AG04449 (cell line): ENCODE results near the gene FKBP6.
"Not testable (repeated sequence)": the region's sequence is repeated elsewhere in the genome, so short reads cannot be mapped to it uniquely, and the experiment has no call there.

Experiments
- CTCF ChIA-PET: fragments of 350-600 bp; formaldehyde crosslinking; extraction: SDS; loops from one replicate; lab custom pipeline; 2021; ENCODE audit warnings: antibody characterized with exemption; lab: Yijun Ruan, JAX
- POLR2A ChIA-PET: fragments of 400-600, 350-600 bp; formaldehyde crosslinking; extraction: SDS; loops from one replicate; lab custom pipeline; 2020; ENCODE audit warnings: antibody characterized with exemption, inconsistent platforms; lab: Yijun Ruan, JAX
- DNase-seq: peaks from one replicate; pipeline ENCODE4 v3.0.0-alpha.2; 2010; ENCODE audit warnings: low read depth, low spot score
- H3K4me3 ChIP-seq: 2 replicates; pipeline ENCODE4 v1.5.1; 2011; ENCODE audit warnings: low read depth, mild to moderate bottlenecking, control low read depth, low read length
- CTCF ChIP-seq: IDR thresholded peaks from one replicate; pipeline ENCODE4 v1.5.1; 2011; ENCODE audit warnings: mild to moderate bottlenecking, moderate library complexity, low read length, control low read depth, inconsistent platforms; ENCODE audit not compliant: insufficient read depth; ENCODE audit errors: missing control alignments

FKBP6 gene

GRCh38 chr7:73358590-73359275, 30.8 kb downstream of the FKBP6 start:
- no peak for DNase-seq
- no peak overlapping the region for H3K4me3 ChIP-seq
- ChIA-PET POLR2A (no interaction called here), CTCF (interaction anchor here (1.0 kb wide), 1 partner anchor 15 kb away, joined by 3 read pairs; no protein-coding TSS in a partner anchor)
- no peak for TF ChIP-seq CTCF

GRCh38 chr7:73359306-73359705, 31.3 kb downstream of the FKBP6 start:
- no peak for DNase-seq
- POLR2A ChIA-PET = no interaction called here
- H3K4me3 ChIP-seq = no peak overlapping the region
- CTCF ChIA-PET = no interaction called here
- TF ChIP-seq CTCF = no peak

- no peak for DNase-seq
- H3K4me3 ChIP-seq = no peak overlapping the region
- POLR2A ChIA-PET = no interaction called here
- CTCF ChIA-PET = no interaction called here
- no peak for TF ChIP-seq CTCF
Measured at GRCh38 chr7:73359746-73360375, 31.9 kb downstream of the FKBP6 start.

GRCh38 chr7:73360590-73360989, 32.6 kb downstream of the FKBP6 start:
- POLR2A ChIA-PET, H3K4me3 ChIP-seq, DNase-seq, CTCF ChIA-PET: not testable (repeated sequence)

- ChIA-PET CTCF (no interaction called here), POLR2A (no interaction called here)
- no peak for DNase-seq
- no peak overlapping the region for H3K4me3 ChIP-seq
- TF ChIP-seq CTCF = no peak
Measured at GRCh38 chr7:73363225-73364005, 35.5 kb downstream of the FKBP6 start.

- no peak for TF ChIP-seq CTCF
- CTCF ChIA-PET = no interaction called here
- POLR2A ChIA-PET = no interaction called here
- DNase-seq = no peak
- H3K4me3 ChIP-seq = no peak overlapping the region
Measured at GRCh38 chr7:73364006-73364728, 36.2 kb downstream of the FKBP6 start.
